Sciatic nerve (tissue), 2 donors: ENCODE results near the gene PTH2. TPM values are rescaled to one million over a fixed set of nuclear protein-coding genes. Genes with fewer than 3 reads are reported as not detected.

Source experiments
- ATAC-seq: fragments of 200-7000 bp; cut with Tn5 transposase; one replicate; pipeline ENCODE4 v1.9.1; 2020; ENCODE audit warnings: mild to moderate bottlenecking, moderate library complexity
- DNase-seq: peaks from one replicate; pipeline ENCODE4 v3.0.0-alpha.2; 2020; ENCODE audit warnings: low spot score
- intact Hi-C: fragments of 100-400 bp; cut with DNase I; formaldehyde crosslinking; loops from one replicate; pipeline ENCODE4 v1.14.2; 2022
- total RNA-seq: library from RNA; stranded (reverse); fragmentation: NEBNext Ultra II Directional; extraction: Animal tissue kit (Norgen Biotek cat#: 25700); gene quantifications from one replicate; pipeline ENCODE4 v1.2.1, GENCODE V29; 2021
- donor health status: DM: no; HTN: no; CAD: no.
- donor health status: DM: no; HTN: no; CAD: no.

The PTH2 gene
- total RNA-seq, 1 donor from 2014 or later = not detected

DNA sequence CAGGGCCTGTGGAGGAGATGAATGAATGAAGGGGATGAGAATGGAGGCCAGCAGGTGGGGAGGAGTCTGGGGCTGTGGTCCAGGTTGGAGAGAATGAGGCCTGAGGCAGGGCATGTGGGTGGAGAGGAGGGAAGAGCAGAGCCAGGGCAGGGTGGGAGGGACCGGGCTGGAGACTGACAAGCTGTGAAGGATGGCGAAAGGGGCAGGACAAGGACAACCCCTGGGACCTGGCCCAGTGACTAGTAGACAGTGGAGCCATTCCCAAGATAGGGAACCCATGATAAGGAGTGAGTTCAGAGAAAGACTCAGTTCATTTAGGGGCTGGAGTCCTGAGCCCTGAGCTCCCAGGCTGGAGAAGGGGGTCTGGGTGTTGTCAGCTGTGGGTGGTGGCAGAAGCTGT is 3.0 kb downstream of the PTH2 start:
- ATAC-seq = no peak
- no peak for DNase-seq
- intact Hi-C loops = no loop called here

DNA sequence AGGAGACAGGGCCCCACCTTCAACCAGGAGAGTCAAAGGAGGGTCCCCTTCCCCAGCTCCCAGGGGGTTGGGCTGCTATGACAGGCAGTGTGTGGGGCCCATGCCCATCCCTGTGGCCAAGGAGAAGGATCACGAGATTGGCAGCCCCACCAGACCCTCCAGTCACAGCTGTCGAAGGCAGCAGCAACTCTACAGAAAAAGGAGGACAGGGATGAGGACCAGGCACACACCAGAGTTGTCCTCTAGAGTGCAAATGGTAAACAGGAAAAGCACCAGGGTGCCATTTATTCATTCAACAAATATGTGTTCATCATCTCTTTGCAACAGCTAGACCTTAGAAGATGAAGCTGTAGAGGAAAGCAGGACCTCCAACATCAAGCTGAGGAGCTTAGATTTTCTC is 4.1 kb downstream of the PTH2 start:
- no peak for ATAC-seq
- DNase-seq = no peak
- intact Hi-C loops = no loop called here

DNA sequence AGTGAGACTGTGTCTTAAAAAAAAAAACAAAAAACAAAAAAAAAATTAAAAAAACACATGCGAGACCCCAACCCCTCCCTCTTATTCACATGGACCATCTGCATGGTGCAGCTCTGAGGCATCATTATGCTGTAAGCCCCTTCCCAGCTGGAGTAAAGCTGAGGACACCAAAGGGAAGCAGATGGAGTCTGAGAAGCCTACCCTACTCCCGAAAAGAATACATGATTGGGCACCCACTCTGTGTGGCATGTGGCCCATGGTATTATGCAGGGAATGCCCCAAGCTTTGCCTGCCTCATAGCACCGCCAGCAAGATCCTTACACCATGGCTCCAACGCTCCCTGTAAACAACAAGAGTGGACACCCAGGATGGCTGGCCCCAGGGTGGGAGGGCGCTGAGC is 4.7 kb downstream of the PTH2 start:
- no peak for ATAC-seq
- no peak for DNase-seq
- intact Hi-C loops = no loop called here

DNA sequence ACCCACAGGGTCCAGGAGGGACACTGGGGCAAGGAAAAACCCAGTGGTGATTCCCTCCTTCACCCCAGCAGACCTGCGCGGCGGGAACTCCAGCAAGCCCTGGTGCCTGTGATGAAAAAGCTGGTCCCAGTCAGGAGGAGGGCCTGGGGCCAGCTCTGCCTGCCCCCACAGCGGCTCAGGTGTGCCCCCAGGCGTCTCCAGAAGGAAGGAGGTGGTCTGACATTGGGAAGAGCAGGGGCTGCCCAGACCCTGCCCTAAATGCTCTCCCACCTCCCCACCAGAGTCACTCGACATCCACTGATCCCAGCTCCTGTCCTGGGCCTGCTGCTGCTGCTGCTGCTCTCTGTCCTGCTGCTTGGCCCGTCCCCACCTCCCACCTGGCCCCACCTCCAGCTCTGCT is 6.2 kb downstream of the PTH2 start:
- ATAC-seq (no peak), DNase-seq (no peak)
- intact Hi-C loops = no loop called here

DNA sequence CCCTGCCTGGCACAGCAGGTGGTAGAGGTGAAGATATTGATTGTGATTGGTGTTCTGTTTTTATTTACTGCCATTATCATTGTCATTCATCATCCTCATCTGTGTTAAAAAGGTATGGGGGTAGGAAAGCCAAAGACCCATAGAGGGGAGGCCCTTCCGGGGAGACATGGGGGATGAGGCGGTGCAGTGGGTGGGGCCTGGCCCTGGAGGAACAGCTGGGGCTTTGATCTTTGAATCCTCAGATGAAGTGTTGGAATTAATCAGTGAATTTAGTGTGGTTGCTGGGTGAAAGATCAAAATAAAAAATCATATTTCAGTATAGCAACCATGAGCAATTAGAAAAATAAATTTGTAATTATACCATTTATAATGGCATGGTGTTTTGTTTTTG is 7.4 kb downstream of the PTH2 start:
- DNase-seq (no peak), ATAC-seq (no peak)
- intact Hi-C loops = no loop called here

DNA sequence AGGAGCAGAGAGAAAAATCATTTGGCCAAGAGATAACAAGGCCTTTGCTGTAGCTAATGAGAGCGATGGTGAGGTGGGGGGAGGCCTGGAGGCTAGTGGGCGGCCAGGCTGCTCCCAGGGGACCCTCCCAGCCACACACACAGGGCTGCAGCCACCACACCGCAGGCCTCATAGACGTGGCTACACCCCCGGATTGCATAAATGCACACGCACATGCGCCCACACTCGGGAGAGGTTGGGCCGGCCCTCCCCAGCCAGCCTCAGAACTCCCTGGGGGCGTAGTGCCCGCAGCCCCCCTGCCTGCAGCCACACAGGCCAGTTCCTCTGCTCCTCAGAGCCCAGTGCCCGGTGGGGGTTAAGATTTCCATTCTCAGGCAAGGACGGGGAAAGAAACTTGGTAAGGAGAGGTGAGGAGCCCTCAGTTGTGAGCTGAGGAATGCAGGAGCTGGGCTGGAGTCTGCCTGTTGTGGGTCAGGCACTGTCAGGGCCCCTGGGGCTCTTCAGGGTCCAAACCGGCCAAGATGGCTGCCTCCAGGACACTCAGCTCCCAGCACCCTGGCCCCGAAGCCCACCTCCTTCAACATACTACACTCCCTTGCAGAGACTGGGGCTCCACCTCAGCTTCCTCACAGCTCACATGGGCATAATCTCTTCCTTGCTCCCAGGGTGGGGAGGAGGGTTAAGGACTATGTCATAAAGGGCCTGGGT is 8.0 kb downstream of the PTH2 start:
- ATAC-seq (peak; percentile 43), DNase-seq (no peak)
- intact Hi-C loops = no loop called here

DNA sequence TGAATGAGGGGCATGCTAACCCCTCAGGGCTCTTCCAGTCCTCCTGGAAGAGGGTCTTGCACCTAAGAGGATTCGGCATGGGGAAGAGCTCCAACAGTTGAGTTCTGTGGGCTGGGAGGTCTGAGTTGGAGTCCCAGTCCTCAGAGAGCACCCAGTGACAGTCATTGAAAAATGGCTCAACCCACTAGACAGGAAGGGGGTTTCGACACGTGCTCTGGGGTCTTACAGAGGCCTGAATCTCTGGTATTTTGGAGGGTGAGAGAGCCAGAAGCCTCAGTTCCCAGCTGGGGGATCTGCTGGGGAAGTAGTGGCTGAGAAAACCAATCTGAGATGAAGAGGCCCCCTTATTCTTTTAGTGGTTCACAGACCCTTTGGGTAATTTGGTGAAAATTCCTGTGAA is 9.0 kb downstream of the PTH2 start:
- DNase-seq (no peak), ATAC-seq (no peak)
- intact Hi-C loops = no loop called here

DNA sequence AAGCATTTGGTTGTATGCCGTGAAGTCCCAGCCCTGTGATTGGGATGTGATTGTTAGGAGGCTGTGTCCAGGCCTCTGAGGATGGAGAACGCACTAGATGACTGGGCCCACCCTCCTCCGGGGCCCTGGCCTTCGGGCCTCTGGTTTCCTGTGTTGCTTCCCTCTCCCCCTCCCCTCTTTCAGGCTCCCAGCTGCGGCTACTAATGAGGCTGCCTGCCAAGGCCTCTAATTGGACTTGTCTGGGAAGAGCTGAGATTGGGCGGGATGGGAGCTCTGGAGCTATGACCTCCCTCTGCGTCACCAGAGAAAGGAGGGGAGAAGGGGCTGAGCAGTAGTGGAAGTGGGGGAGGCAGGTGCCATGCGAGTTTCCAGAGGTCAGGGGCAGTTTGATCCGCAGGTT is 9.9 kb downstream of the PTH2 start:
- ATAC-seq (no peak), DNase-seq (no peak)
- intact Hi-C loops = no loop called here

DNA sequence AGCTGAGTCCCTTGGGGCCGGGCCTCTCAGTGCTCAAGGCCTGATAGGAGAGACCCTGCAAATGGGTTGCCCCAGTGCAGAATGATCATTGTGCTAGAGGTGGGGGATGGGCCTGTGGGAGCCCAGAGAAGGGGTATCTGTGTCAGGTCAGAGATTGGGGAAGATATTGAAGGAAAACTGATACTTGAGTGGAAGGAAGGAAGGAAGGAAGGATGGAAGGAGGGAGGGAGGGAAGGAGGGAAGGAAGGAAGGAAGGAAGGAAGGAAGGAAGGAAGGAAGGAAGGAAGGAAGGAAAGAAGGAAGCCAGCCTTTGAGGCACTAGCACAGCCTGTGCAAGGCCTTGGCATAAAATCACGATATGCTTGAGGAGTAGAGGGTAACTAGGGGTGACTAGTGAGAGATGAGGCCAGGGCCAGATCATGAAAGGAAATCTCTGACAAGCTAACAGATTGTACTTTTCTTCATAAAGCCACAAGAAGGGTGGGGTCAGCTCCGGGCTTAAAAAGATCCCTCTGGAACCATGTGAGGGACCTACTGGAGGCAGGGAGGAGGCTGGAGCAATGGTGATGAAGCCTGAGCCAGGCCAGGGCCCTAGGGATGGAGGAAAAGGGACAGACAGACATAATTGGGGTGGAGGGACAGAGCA is 11.4 kb downstream of the PTH2 start:
- ATAC-seq (no peak), DNase-seq (no peak)
- intact Hi-C loops = no loop called here

DNA sequence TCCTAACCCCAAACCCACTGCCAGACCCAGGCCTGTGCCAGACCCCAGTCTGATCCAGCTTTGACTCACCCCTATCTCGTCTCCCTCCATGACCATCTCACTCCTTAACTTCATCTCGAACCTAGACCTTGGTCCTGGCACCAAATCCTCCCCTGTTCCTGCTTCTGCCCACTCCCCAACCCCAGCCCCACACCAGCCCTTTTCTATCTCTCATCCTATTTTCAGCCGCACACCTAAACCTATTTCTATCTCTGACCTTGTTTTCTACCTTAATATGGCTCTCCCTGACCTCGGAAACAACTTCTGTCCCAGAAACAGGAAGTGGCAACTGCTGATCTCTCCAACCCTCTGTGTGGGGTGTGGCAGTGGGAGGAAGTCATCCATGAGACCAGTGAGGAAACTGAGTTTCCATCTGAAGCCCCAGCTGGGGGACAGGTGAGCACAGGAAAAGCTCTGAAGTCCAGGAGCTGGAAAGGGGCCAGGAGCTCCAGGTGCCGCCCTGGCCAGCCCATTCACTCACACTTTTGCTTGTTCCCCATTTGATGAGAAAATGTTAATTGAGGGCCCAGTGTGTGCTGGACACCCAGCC is 13.7 kb downstream of the PTH2 start:
- intact Hi-C loops = no loop called here
- DNase-seq = no peak
- ATAC-seq = no peak

DNA sequence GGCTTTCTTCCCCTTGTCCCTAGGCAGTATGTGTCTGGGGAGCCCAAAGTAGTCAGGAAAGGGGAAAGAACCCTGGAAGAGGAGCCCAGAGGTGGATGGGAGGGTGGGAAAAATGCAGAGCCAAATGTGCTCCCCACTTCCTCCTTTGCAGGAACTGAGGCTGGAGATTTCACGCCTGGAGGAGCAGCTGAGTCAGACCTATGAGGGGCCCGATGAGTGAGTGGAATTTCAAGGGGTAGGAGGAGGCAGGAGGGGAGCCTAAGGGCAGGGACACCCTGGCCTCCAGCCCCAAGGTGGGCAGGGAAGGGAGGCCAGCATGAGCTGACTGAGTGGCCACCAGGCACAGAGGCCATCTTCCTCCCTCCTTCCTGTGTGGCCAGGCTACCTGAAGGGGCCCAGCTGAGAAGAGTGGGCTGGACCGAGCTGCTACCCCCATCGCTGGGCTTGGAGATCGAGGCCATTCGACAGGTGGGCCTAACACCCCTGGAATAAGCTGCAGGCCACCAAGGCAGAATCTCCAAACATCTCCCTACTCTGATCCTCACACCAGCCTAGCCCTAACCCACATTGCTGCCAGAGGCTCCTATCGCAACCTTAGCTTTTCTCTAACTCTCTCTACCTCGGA is 14.3 kb downstream of the PTH2 start:
- no peak for ATAC-seq
- intact Hi-C loops = no loop called here
- DNase-seq = no peak

DNA sequence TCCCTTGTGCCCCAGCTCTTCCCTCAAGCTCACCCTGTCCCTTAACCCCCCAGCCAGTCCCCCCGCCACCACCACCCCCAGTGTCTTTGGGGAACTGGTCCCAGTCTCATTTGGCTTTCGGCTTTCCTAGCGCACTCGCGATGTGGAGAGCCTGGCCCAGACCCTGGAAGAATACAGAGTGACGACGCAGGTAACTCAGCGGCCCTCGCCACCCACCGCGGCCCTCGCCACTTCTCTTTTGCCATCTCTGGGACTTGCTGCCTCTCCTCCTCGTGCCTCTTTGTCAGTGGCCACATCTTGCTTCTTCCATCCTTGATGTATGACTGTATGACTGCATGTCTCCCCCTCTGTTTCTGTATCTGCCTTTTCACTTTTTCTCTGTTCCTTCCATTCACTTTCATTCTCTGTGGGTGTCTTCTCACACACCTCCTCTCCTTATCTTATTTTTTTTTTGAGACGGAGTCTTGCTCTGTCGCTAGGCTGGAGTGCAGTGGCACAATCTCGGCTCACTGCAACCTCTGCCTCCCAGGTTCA is 15.7 kb downstream of the PTH2 start:
- ATAC-seq (no peak), DNase-seq (no peak)
- intact Hi-C loops = no loop called here

DNA sequence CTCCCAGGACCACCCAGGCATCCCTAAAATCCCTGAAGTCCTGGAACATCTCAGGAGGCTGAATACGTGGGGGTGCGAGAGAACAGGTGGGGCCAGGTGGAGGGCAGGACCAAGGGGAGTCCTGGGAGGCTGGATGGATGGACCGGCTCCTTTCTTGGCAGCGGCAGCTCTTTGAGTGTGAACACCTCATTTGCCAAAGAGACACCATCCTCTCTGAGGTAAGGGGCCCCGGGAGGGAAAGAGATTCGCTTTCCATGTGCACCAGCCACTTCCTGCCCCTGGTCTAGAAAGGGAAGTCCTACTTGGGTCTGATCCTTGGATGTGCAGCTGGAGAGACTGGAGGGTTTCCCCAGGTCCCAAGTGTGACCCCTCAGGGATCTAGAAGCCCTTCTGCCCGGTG is 16.2 kb downstream of the PTH2 start:
- intact Hi-C loops = no loop called here
- ATAC-seq (no peak), DNase-seq (no peak)

DNA sequence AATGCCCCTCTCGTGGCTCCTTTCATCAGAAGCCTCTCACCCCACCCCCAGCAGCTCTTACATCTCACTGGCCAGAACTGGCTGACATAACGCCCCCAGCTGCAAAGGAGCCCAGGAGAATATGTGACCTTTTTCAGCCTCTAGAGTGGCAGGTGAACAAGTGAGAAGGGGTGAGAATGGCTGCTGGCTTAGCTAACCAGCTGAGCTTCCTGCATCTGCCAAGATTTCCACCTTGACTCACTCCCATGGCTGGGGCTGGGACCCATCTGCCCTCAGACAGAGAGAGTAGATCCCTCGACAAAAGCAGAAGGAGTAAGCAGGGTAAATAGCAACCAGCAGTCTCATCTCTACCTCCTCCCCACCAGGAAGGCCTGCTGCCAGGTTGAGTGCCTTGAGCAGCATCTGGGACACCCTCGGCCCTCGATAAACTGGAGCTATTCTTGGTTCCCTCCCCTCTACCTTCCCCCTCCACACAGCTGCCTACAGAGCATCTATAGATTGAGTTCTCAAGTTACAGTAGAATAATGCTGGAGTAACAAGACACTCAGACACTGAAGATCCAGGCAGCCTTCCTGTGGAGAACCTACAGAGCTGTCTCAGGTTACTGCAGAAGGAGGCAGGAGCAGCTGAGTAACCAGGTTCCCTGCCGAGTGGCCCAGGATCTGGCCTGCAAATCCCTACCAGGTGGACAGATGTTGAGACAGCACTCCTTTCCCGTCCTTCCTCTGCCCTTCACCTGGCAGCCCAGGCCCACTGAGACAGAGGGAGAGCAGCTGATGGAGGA is 19.6 kb downstream of the PTH2 start:
- no peak for DNase-seq
- intact Hi-C loops = no loop called here
- ATAC-seq = no peak

DNA sequence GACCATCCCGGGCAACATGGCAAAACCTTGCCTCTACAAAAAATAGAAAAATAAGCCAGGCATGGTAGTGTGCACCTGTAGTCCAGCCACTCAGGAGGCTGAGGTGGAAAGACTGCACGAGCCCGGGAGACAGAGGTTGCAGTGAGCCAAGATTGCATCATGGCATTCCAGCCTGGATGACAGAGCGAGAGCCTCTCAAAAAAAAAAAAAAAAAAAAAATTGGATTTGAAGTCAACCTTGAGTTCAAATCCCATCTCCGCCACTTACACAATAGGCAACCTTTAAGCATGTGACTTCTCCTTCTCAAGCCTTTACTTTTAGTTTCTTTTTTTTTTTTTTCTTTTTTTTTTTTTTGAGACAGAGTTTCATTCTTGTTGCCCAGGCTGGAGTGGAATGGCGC is 23.2 kb downstream of the PTH2 start:
- DNase-seq = no peak
- intact Hi-C loops = no loop called here

DNA sequence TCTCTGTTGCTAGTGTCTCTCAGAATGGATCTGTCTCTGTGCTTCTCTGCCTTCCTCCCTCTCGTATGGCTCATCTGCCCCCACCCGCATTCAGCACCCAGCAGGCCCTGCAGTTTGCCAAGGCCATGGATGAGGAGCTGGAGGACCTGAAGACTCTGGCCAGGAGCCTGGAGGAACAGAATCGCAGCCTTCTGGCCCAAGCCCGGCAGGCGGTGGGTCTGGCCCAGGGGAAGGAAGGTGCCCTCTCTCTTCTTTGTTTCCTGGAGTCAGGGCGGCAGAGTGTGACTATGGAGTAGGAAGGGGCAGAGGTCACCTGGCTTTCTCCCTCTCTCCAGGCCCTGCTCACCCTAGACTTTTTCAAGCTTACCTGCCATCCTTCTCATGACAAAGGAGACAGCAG is 24.3 kb downstream of the PTH2 start:
- intact Hi-C loops = no loop called here
- DNase-seq = no peak
- no peak for ATAC-seq

More for the DNA sequence above, 23.2 kb downstream of the PTH2 start:
- no peak for ATAC-seq

DNA sequence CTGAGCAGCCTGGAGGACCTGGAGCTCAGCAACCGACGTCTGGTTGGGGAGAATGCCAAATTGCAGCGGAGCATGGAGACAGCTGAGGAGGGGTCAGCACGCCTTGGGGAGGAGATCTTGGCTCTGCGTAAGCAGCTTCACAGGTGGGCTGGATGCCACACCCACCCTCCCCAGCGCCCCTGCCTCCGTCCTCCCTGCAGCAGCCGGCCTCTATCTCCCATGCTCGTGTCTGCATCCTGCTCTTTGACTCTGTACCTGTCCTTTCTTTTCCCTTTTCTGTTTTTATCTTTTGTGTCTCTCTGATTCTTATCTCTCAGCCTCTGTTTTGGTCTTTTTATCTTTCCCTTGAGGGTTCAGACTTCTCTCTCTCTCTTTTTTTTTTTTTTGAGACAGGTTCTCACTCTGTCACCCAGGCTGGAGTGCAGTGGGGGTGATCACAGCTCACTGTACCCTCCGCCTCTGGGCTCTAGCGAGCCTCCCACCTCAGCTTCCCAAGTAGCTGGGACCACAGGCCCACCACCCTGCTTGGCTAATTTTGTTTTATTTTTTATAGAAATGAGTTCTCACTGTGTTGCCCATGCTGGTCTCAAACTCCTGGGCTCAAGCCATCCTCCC is 25.1 kb downstream of the PTH2 start:
- intact Hi-C loops = no loop called here
- DNase-seq (no peak), ATAC-seq (no peak)

DNA sequence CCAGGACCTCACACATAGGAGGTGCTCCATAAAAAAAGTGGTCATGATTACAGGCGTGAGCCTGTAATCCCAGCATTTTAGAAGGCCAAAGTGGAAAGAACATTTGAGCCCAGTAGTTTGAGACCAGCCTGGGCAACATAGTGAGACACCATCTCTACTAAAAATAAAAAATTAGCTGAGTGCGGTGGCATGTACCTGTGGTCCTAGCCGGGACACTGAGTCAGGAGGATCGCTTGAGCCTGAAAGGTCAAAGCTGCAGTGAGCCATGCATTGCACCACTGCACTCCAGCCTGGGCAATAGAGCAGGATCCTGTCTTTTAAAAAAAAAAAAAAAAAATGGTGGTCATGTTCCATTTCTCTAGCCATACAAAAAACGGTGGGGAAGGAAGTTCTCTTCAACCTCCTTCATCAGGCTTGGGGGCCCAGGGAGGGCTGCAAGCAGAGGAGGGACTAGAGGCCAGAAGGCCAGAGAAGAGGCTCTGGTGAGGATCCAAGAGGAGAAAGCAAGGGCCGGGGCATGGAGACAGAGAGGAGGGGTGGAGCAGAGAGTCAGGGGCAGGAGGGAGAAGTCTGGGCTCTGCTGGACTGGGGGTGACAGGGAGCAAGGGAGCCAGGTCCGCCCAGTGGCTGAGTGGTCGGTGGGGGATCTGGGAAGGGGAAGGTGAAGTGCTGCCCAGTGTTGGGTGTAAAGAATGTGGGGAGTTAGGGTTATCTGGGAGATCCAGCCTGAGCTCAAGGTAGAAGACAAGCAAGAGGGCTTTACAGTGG is 26.3 kb downstream of the PTH2 start:
- ATAC-seq (no peak), DNase-seq (no peak)
- intact Hi-C loops = no loop called here
